Activated naive CD8-positive, alpha-beta T cell treated with anti-CD3 and anti-CD28 coated beads for 36 hours (primary cell): ENCODE results near the gene BLTP3A. TPM values are rescaled to one million over a fixed set of nuclear protein-coding genes. Genes with fewer than 3 reads are reported as not detected.
A peak's percentile ranks its signal among the peaks of the same experiment; 100 is the strongest.
"Not testable (repeated sequence)": the region's sequence is repeated elsewhere in the genome, so short reads cannot be mapped to it uniquely, and the experiment has no call there.

Experiments
- DNase-seq: peaks from one replicate; pipeline ENCODE4 v3.0.0; 2021
- H3K27ac Mint-ChIP-seq: one replicate; pipeline ENCODE4 v1.8.0; 2022; ENCODE audit warnings: mild to moderate bottlenecking, moderate library complexity, mixed read lengths
- H3K27me3 Mint-ChIP-seq: one replicate; pipeline ENCODE4 v1.8.0; 2022; ENCODE audit warnings: mild to moderate bottlenecking, mixed read lengths
- H3K36me3 Mint-ChIP-seq: one replicate; pipeline ENCODE4 v1.8.0; 2021; ENCODE audit warnings: mild to moderate bottlenecking, mixed read lengths
- H3K4me1 Mint-ChIP-seq: one replicate; pipeline ENCODE4 v1.8.0; 2021; ENCODE audit warnings: mixed read lengths
- H3K4me3 Mint-ChIP-seq: one replicate; pipeline ENCODE4 v1.8.0; 2022; ENCODE audit warnings: mild to moderate bottlenecking, moderate library complexity, mixed read lengths
- H3K9me3 Mint-ChIP-seq: one replicate; pipeline ENCODE4 v1.8.0; 2022; ENCODE audit warnings: mixed read lengths
- total RNA-seq, 2 experiments: library from RNA; stranded (reverse); gene quantifications; one replicate each; pipeline ENCODE4 v1.2.3, GENCODE V29; 2021

Gene BLTP3A
- total RNA-seq, 2 experiments from 2014 or later = 19.6 to 19.7 TPM

DNA sequence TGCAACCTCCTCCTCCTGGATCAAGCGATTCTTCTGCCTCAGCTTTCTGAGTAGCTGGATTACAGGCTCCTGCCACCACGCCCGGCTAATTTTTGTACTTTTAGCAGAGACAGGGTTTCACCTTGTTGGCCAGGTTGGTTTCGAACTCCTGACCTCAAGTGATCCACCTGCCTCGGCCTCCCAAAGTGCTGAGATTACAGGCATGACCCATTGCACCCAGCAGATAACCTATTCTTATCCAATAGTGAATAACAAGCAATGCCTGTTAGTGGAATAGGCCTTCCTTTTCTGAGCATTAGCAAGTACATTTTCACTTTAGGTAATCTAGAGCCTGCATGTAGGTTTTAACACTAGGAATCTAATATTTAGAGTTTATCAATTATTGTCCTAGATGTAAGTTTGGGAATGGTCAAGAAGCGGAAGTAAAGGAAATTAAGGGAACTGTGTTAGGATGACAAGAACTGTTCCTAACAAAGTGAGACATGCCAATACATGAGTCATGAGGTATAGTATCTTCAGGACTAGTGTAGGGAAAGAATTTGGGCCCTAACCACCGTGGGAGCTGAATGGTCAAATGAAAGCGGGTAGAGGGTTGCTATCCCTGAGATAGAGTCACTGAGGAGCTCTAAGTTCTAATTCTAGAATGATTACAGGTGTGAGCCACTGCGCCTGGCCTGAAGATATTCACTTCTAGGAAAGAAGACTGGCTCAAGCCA is 15.0 kb downstream of the BLTP3A start:
- Mint-ChIP-seq H3K4me1 (peaks cover 21% of the 10 kb centered on the region), H3K36me3 (no peaks in the 10 kb centered on the region), H3K9me3 (no peaks in the 10 kb centered on the region), H3K27me3 (no peaks in the 10 kb centered on the region), H3K27ac (no peak overlapping the region), H3K4me3 (no peak overlapping the region)
- no peak for DNase-seq

DNA sequence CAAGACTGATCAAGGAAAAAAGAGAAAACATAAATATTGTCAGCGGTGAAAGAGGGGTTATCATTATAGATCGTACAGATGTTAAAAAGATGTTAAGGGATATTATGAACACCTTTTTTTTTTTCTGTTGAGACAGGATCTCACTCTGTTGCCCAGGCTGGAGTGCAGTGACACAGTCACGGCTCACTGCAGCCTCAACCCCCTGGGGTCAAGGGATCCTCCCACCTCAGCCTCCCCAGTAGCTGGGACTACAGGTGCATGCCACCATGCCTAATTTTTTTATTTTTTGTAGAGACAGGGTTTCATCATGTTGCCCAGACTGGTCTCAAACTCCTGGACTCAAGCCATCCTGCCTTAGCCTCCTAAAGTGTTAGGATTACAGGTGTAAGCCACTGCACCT is 16.6 kb downstream of the BLTP3A start:
- H3K36me3 Mint-ChIP-seq, H3K27me3 Mint-ChIP-seq, H3K27ac Mint-ChIP-seq, H3K9me3 Mint-ChIP-seq, DNase-seq, H3K4me3 Mint-ChIP-seq: not testable (repeated sequence)
- peaks cover 25% of the 10 kb centered on the region for H3K4me1 Mint-ChIP-seq

DNA sequence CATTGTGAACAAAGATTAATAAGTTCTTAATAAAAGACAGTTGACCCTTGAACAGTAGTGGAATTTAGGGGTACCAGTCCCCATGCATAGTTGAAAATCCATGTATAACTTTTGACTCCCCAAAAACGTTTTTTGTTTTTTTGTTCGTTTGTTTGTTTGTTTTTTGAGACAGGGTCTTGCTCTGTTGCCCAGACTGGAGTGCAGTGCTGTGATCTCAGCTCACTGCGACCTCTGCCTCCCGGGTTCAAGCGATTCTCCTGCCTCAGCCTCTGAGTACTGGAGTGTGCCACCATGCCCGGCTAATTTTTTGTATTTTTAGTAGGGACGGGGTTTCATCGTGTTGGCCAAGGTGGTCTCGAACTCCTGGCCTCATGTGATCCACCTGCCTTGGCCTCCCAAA is 17.5 kb downstream of the BLTP3A start:
- not testable (repeated sequence) for H3K4me3 Mint-ChIP-seq, H3K27ac Mint-ChIP-seq, DNase-seq, H3K27me3 Mint-ChIP-seq, H3K36me3 Mint-ChIP-seq, H3K9me3 Mint-ChIP-seq
- H3K4me1 Mint-ChIP-seq = peaks cover 18% of the 10 kb centered on the region

GRCh38 chr6:34810017-34810882 is 18.4 kb downstream of the BLTP3A start:
- H3K27me3 Mint-ChIP-seq = no peaks in the 10 kb centered on the region
- H3K9me3 Mint-ChIP-seq = no peaks in the 10 kb centered on the region
- H3K27ac Mint-ChIP-seq = no peak overlapping the region
- no peaks in the 10 kb centered on the region for H3K36me3 Mint-ChIP-seq
- no peak for DNase-seq
- H3K4me1 Mint-ChIP-seq = peaks cover 21% of the 10 kb centered on the region
- H3K4me3 Mint-ChIP-seq = no peak overlapping the region

DNA sequence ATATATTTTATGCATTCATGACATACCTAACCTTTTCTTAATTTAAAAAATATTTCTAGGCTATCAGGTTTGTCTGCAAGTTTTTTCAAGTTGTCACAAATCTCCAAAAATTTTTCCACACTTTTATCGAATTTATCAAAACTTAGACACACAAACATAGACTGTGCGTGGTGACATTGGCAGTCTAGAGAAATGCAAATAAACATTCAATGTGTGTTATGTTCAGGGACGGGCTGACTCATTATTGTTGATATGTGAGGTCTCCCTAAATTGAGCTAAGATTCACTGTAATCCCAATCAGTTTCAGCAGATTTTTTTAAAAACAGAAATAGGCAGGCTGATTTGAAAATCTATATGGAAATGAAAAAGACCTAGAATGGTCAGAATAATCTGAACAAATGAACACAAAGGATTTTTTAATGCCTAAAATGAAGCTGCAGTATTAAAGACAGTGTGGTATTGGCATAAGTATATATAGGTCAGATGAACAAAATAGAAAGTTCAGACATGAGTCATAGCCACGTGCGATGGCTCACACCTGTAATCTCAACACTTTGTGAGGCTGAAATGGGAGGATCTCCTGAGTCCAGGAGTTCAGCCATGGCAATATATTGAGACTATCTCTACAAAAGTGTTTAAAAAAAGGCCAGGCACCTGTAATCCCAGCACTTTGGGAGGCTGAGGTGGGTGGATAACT is 19.2 kb downstream of the BLTP3A start:
- H3K27ac Mint-ChIP-seq = no peak overlapping the region
- DNase-seq = peak; percentile 37
- H3K4me1 Mint-ChIP-seq = peaks cover 23% of the 10 kb centered on the region
- H3K9me3 Mint-ChIP-seq = no peaks in the 10 kb centered on the region
- no peaks in the 10 kb centered on the region for H3K36me3 Mint-ChIP-seq
- H3K4me3 Mint-ChIP-seq = no peak overlapping the region
- H3K27me3 Mint-ChIP-seq = no peaks in the 10 kb centered on the region

DNA sequence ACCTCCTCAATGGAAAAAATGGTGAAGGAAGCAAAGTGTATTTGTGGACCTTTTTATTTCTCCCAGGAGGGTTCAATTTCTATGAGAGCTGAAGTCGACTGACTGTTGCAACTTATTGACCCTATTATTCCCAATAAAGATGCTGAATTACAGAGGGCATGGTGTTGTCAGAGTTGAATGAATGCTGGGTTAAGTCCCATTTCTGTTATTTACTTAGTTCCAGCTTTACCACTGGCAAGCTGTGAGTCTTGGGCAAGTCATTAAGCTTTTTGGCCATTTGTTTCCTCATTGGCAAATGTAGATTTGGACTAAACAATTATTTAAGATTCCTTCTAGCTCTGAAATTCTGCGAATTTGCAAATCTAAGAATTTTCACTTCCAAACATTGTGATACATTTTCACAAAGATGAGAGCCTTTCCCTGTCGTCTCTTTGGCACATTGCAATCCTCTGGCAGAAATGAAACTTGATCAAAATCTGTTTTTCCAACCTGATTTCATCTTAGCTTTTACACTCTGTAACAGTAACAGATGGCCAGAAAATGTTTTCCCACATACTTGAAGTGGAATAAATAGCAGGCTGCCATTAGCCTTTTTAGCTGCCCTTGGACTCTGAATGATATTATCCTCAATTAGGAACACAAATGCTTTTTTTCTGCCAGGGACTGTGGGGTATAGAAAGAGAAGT is 21.3 kb downstream of the BLTP3A start:
- no peak overlapping the region for H3K4me3 Mint-ChIP-seq
- H3K4me1 Mint-ChIP-seq = peaks cover 22% of the 10 kb centered on the region
- no peaks in the 10 kb centered on the region for H3K36me3 Mint-ChIP-seq
- H3K27me3 Mint-ChIP-seq = no peaks in the 10 kb centered on the region
- H3K27ac Mint-ChIP-seq = no peak overlapping the region
- no peaks in the 10 kb centered on the region for H3K9me3 Mint-ChIP-seq
- no peak for DNase-seq

DNA sequence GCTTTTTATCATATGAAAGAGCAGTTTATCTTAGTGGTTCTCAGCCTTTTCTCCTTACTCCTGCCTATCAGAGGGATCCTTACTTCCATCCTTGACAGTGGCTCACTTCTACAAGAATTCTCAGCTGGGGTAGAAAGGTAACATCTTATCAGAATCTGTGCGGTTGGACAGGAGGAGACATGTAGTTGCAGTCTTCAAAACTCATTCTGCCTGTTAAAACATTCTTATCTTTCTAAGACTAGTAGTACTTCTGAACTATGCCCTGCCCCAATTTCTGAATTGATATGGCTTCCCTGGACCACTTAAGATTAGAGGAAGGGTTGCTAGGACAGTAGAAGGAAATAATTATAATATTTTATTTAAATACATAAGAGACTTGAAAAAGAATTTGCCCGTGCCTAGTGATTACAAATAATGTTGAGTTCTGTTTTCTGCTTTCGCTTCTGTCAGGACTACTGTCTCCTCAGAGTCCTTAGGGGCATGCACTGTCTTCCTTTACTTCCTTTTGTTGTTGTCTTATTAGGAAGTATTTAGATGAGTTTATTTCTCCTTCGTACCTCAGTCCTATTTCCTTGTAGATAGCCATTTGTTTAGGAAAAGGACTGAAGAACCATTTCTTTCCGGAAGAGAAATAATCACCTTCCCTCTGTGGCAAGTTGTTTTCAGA is 24.9 kb downstream of the BLTP3A start:
- H3K27ac Mint-ChIP-seq = peak overlapping the region; percentile 21
- no peak for DNase-seq
- H3K4me1 Mint-ChIP-seq = peaks cover 19% of the 10 kb centered on the region
- H3K9me3 Mint-ChIP-seq = no peaks in the 10 kb centered on the region
- no peak overlapping the region for H3K4me3 Mint-ChIP-seq
- H3K27me3 Mint-ChIP-seq = no peaks in the 10 kb centered on the region
- no peaks in the 10 kb centered on the region for H3K36me3 Mint-ChIP-seq

- H3K4me1 Mint-ChIP-seq = peaks cover 18% of the 10 kb centered on the region
- H3K27me3 Mint-ChIP-seq = no peaks in the 10 kb centered on the region
- no peaks in the 10 kb centered on the region for H3K36me3 Mint-ChIP-seq
These were observed 25.6 kb downstream of the BLTP3A start for GRCh38 chr6:34817446-34817845.

DNA sequence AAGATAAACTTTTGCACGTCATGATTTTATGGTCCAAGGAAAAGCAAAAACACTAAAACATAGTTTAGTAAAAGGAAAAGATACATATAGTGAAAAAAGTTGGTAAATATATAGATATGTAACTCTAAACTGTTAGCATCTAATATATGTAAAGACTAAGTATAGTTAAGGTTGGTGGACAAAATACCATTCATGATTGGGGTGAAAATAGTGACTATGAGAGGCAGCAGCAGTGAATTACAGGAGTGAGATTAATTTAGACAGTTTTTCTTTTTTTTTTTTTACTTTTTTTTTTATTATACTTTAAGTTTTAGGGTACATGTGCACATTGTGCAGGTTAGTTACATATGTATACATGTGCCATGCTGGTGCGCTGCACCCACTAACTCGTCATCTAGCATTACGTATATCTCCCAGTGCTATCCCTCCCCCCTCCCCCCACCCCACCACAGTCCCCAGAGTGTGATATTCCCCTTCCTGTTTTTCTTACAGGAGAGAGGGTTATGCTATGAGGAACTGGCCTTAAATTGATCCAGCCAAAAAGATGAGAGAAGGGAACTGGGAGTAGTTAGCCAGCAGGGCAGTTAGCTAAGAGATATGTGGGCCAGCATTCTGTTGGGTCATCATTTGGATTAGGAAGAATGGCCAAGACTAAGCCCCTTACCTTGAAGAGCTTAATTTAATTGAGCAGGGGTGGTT is 27.1 kb downstream of the BLTP3A start:
- H3K4me3 Mint-ChIP-seq = not testable (repeated sequence)

More at GRCh38 chr6:34817446-34817845, 25.6 kb downstream of the BLTP3A start:
- Mint-ChIP-seq H3K9me3 (no peaks in the 10 kb centered on the region), H3K27ac (no peak overlapping the region), H3K4me3 (no peak overlapping the region)
- no peak for DNase-seq

DNA sequence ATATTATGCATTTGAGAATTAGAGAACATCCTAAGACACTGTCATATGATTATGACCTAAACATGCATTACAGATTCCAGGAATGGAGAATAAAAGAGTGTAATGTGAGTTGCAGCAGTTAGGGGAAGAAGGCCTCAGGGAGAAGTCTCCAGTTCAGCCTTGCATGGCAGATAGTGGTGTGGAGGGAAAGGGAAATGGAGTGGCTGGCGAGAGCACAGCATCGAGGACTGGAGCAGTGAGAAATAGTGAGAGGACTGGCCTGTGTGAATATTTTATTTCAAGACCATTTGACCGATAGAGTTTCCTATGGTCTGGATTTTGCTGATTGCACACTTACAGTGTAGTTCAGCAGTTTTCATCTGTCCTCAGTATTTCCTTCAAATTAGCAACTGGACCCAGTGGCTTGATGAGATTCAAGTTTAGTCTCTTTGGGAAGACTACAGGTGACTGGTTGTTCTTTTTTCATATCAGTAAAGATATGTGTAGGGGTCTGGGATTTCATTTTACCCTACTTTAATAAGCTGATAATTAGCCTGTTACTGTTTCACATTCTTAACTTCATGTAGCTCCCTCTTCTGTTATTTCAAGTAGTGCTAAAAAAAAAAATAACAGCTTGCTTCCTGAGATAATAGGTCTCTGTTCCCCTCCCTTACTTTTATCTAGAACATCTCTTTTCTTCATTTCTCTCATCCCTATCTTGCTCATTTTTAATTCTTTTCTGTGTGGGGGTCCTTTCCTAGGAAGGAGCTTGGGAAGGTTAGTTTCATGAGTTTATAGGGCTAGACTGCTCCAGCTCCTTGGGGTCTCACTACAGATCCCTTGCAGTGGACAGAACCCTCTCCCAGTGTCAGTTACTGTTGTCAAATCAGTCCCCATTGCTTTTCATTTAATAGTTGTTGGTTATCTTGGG is 27.9 kb downstream of the BLTP3A start:
- peaks cover 12% of the 10 kb centered on the region for H3K4me1 Mint-ChIP-seq
- H3K4me3 Mint-ChIP-seq = no peak overlapping the region
- no peaks in the 10 kb centered on the region for H3K27me3 Mint-ChIP-seq
- no peak for DNase-seq
- H3K9me3 Mint-ChIP-seq = no peaks in the 10 kb centered on the region
- peaks cover 6% of the 10 kb centered on the region for H3K36me3 Mint-ChIP-seq
- H3K27ac Mint-ChIP-seq = no peak overlapping the region

More for the DNA sequence above, 27.1 kb downstream of the BLTP3A start:
- DNase-seq, H3K36me3 Mint-ChIP-seq, H3K9me3 Mint-ChIP-seq, H3K27me3 Mint-ChIP-seq, H3K27ac Mint-ChIP-seq: not testable (repeated sequence)
- H3K4me1 Mint-ChIP-seq = peaks cover 12% of the 10 kb centered on the region

DNA sequence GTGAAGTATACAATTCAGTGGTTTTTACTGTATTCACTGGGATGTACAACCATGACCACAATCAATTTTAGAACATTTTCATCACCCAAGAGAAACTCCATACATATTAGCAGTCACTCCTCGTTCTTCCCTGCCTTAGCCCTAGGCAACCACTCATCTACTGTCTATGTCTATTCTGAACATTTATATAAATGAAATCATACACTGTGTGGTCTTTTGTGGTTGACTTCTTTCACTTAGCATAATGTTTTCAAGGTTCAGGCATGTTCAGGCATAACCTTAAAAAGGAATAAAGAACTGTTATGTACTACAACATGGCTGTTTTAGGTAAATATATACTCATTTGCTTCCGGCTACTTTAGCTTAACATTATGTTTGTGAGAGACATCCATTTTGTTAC is 37.3 kb downstream of the BLTP3A start:
- Mint-ChIP-seq H3K4me3 (no peak overlapping the region), H3K4me1 (no peaks in the 10 kb centered on the region), H3K36me3 (peaks cover 8% of the 10 kb centered on the region), H3K9me3 (no peaks in the 10 kb centered on the region), H3K27ac (no peak overlapping the region), H3K27me3 (no peaks in the 10 kb centered on the region)
- no peak for DNase-seq

- H3K27ac Mint-ChIP-seq = no peak overlapping the region
- no peak overlapping the region for H3K4me3 Mint-ChIP-seq
- H3K4me1 Mint-ChIP-seq = no peaks in the 10 kb centered on the region
- no peaks in the 10 kb centered on the region for H3K27me3 Mint-ChIP-seq
- peaks cover 12% of the 10 kb centered on the region for H3K36me3 Mint-ChIP-seq
- no peak for DNase-seq
- no peaks in the 10 kb centered on the region for H3K9me3 Mint-ChIP-seq
These were observed 41.1 kb downstream of the BLTP3A start for GRCh38 chr6:34832942-34833341.

DNA sequence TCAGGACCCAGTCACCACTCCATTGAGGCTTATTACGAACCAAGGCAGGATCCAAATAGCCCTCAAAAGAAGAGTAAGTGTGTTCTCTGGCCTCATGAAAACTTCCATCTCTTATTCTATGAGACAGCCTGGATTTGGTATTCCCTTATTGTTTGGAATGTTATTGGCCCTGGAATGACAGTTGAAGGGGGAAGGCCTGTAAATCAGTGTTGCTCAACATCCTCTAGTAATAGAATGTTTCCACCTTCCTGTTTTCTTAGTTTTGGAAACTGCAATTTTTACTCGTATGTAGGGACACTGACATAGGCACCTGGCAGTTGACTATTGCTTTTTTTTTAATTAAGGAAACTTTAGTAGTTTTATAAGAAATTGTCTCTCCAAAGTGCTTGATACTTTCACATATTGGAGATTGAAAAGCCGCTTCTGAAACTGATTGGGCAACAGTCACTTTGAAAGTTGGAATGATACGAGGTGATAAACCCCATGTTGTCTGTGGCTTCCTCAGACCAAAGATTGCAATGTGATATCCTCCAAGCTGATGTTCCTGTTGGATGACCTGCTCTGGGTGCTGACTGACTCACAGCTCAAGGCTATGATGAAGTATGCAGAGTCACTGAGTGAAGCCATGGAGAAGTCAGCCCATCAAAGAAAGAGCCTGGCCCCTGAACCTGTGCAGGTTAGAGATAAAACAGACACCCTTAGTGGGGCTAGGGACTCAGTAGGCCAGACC is 43.1 kb downstream of the BLTP3A start:
- Mint-ChIP-seq H3K27me3 (no peaks in the 10 kb centered on the region), H3K27ac (no peak overlapping the region), H3K9me3 (no peaks in the 10 kb centered on the region), H3K4me3 (no peak overlapping the region), H3K4me1 (no peaks in the 10 kb centered on the region), H3K36me3 (peaks cover 19% of the 10 kb centered on the region)
- no peak for DNase-seq
